Esophagus muscularis mucosa (tissue), 4 donors: ENCODE results near the gene PKN2.
"Not testable (repeated sequence)": the region's sequence is repeated elsewhere in the genome, so short reads cannot be mapped to it uniquely, and the experiment has no call there.

Experiments used
- EP300 ChIP-seq: sonication (generic); formaldehyde crosslinking; IDR thresholded peaks from one replicate; pipeline ENCODE4 v1.6.1; 2017; ENCODE audit warnings: antibody characterized with exemption
- POLR2A ChIP-seq: fragments of 450-650 bp; IDR thresholded peaks from one replicate; pipeline ENCODE4 v1.6.1; 2017; ENCODE audit warnings: antibody characterized with exemption, moderate library complexity, mild to moderate bottlenecking, low read depth
- TF ChIP-seq, protein P1 (sequence below), 3 experiments: fragments of 200-600 bp in 2 of 3; fragments of 450-650 bp in 1 of 3; sonication (generic) in 2 of 3; IDR thresholded peaks; one replicate each; pipeline ENCODE4 v1.5.1; 2017 to 2019; ENCODE audit warnings: antibody characterized with exemption in 3 of 3, mild to moderate bottlenecking in 2 of 3, moderate library complexity in 1 of 3

DNA sequence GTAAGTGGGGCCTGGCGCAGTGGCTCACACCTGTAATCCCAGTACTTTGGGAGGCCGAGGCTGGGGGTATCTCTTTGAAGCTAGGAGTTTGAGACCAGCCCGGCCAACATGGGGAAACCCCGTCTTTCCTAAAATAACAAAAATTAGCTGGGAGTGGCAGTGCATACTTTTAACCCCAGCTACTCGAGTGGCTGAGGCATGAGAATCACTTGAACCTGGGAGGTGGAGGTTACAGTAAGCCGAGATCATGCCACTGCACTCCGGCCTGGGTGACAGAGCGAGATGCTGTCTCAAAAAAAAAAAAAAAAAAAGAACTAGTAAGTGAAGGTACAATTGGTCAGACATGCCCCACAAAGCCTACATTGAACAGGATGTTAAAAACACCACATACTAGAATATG is 196.6 kb downstream of the PKN2 start:
- TF ChIP-seq, protein P1, sequence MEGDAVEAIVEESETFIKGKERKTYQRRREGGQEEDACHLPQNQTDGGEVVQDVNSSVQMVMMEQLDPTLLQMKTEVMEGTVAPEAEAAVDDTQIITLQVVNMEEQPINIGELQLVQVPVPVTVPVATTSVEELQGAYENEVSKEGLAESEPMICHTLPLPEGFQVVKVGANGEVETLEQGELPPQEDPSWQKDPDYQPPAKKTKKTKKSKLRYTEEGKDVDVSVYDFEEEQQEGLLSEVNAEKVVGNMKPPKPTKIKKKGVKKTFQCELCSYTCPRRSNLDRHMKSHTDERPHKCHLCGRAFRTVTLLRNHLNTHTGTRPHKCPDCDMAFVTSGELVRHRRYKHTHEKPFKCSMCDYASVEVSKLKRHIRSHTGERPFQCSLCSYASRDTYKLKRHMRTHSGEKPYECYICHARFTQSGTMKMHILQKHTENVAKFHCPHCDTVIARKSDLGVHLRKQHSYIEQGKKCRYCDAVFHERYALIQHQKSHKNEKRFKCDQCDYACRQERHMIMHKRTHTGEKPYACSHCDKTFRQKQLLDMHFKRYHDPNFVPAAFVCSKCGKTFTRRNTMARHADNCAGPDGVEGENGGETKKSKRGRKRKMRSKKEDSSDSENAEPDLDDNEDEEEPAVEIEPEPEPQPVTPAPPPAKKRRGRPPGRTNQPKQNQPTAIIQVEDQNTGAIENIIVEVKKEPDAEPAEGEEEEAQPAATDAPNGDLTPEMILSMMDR (IDR thresholded peaks at IDR 0.05): not testable (repeated sequence)
- TF ChIP-seq POLR2A, EP300: not testable (repeated sequence)
